HL-60/S4 treated with retinoic acid at 250 ng/mL for 4 days and 3 days (cell line): ENCODE data around the gene SMIM45.

Experiments used
- in situ Hi-C: fragments of 300-500 bp; cut with MboI; formaldehyde crosslinking; loops from 2 replicates; pipeline ENCODE4 v1.7.0; 2022; ENCODE audit warnings: low sequenced_read_pairs

Gene SMIM45

GRCh38 chr22:41915035-41915785 is 36.7 kb upstream of the SMIM45 start, which contains the start of gene SHISA8:
SHISA8 (minus strand) TSS chr22:41915074; CDS start chr22:41914667, 407 bp downstream.
- in situ Hi-C loops, result no loop called here

DNA sequence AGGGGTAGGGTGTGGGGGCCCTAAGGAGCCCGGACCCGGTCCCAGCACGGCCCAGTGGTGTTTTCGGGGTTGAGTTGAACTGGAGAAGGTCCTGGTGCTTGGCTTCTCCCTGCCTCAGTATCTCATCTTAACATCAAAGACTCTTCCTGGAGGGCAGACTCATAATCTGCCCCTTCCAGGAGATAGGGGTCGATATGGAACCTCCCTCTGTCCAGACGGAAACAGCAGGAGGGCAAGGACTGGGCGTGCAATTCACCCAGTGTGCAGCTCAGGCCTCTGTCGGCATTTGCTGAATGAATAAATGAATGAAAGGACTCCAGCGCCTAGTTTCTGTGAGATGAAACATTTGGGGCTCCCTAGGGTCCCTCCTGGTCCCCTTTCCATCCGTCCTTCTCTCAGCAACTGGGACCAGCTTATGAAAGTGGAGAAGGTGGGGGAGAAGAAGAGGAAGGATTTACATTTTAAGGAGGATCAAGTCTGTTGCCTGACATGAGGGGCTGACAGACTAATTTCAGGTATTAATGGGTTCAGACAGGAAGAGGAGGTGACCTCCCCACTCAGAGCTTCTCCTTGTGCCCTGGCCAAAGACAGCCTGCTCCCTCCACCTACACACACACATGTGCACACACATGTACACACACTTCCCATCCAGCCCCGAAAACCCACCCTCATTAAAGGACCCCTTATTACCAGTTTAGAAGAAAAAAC is 36.0 kb upstream of the SMIM45 start:
- in situ Hi-C loops, result no loop called here

DNA sequence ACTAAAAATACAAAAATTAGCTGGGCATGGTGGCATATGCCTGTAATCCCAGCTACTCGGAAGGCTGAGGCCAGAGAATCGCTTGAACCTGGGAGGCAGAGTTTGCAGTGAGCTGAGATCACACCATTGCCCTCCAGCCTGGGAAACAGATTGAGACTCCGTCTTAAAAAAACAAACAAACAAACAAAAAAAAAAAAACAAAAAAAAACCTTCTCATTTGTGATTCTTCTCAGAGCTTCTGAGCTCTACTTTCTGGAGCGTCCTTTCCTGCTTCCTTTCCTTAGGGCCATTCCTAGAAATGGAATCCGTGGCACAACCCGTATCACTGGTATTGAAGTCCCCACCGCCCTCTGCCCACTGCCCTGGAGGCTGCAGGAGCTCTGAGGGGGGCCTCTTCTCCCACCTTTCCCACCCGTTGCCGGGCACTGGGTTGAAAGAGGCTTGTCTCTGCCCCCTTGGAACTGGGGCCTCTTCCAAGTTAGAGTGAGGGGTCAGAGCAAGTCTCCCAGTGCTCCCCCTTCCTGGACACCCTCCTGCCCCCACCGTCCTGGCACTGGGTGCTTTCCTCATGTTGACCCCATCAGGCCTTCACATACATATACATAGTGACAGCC is 35.1 kb upstream of the SMIM45 start:
- in situ Hi-C loops, result no loop called here

GRCh38 chr22:41917375-41917902 is 34.5 kb upstream of the SMIM45 start:
- in situ Hi-C loops, result no loop called here

- in situ Hi-C loops, result no loop called here
These were observed 33.8 kb upstream of the SMIM45 start for GRCh38 chr22:41917903-41918791.

DNA sequence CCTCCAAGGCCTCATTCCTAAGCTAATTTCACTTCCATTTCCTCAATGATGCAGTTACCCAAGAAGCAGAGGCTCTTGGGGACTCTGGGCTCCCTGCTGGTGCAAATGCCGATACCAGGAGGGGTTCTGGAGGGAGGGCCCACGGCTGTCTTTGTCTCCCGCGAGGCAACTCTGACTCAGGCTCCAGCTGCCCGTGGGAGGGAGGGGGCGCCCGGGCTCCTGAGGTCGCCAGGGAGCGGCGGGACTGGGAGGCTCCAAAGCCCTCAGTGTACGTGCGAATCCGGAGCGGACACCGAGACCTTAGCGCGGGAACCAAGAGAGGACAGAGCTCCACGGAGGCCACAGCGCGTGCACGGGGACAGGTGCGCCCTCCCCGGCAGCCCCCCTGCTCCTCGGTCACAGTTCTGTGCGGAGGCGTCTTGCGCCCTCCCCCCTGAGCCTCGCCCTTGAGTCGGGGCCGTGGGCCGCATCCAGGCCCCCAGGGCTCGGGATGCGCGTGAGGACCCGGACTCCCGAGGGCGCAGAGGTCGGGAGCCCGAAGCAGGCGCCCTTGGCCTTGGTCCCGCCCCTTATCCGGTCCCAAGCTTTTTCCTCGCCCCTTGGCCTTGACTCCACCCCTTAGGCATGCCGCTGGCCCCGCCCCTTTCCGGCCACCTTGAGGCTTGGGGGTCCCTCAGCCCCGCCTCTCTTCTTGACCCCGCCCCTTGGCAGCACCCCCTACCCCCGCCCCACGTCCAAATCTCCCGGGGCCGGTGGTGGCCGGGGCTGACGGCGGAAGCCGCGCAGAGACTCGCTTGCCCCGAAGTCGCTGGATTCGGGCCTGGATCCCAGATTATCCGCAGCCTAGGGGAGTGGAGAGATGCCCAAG is 32.4 kb upstream of the SMIM45 start:
- in situ Hi-C loops, result no loop called here

- in situ Hi-C loops, result no loop called here
These were observed 31.5 kb upstream of the SMIM45 start for GRCh38 chr22:41920271-41920976.

- in situ Hi-C loops, result no loop called here
These were observed 29.6 kb upstream of the SMIM45 start for GRCh38 chr22:41922328-41922727.

GRCh38 chr22:41922940-41923594 is 28.9 kb upstream of the SMIM45 start:
- in situ Hi-C loops, result no loop called here

DNA sequence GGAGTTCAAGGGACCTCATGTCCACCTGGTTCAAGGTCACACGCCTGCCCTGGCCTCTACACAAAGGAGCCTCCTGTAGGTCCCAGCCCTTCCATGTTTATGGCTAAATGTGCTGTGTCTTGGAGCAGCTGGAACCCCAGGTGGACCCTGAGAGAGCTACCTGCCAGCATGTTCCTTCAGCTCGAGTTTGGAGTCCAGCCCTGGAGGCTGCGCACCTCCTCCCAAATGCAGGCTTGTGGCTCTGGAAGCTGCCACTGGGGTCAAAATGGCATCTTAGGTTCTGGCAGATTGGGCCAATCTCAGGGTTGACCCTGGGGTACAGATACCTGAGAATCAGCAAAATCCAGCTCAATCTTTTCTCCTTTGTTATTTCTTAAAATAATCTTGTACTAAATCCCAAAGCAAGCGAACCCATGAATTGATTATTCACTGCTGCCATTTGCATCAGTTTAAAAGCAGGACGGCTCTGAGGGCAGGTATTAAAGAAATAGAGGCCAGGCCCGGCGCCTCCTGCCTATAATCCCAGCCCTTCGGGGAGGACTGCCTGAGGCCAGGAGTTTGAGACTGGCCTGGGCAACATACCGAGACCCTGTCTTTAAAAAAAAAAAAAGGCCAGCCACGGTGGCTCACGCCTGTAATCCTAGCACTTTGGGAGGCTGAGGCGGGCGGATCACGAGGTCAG is 28.2 kb upstream of the SMIM45 start:
- in situ Hi-C loops, result no loop called here

GRCh38 chr22:41925783-41926460 is 26.0 kb upstream of the SMIM45 start:
- in situ Hi-C loops, result no loop called here

DNA sequence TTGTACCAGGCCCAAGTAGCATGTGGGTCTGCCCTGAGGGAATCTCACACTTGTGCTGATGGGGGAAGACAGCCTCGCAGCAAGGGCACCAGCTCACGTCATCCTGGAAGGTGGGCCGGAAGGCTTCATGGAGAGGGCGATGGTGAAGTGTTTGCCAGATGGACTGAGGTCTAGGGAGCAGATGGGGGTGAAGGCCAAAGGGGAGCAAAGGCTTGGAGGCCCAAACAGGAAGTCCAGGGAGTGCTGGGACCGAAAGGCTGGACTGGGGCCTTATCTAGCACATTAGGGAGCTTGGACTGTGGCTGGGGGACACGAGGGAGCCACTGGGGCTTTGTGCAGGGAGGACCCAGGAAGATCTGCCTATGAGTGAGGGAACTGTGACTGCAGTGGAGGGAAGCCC is 24.1 kb upstream of the SMIM45 start:
- in situ Hi-C loops, result no loop called here

DNA sequence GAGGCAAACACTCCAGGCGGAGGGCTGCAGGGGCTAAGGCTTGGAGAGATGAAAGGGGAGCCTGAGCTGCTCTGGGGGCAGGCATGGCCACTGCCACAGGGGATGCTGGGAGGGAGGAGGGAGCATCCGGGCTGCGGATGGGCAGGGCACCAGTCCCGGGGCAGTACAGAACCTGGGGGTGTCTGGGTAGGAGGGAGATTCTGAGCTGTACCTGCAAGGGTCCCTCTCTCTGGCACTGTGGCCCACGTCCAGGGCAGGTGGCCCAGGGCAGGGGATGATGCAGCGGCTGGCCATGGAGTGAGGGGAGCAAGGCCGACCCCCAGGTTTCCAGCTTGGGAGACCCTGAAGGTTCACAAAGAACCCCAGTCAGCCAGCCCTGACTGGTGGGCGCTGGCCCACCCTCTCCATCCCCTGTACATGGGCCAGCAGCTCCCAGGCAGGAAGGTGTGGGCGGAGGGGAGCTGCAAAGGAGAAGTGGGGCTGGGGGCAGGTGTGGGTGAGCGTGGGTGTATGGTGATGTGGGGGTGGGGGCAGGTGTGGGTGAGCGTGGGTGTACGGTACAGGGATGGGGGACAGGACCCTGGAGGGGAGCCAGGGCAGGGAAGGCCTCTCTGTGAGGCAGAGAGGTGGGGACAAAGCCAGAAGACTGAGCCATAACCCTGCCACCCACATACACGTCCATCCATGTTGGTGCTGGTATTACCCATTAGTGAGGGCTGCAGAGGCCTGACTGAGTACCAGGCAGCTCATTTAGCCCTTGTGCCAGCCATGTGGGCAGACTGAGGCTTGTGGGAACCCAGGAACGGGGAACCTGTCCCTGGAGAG is 23.1 kb upstream of the SMIM45 start:
- in situ Hi-C loops, result no loop called here

GRCh38 chr22:41929418-41929810 is 22.5 kb upstream of the SMIM45 start:
- in situ Hi-C loops, result no loop called here

DNA sequence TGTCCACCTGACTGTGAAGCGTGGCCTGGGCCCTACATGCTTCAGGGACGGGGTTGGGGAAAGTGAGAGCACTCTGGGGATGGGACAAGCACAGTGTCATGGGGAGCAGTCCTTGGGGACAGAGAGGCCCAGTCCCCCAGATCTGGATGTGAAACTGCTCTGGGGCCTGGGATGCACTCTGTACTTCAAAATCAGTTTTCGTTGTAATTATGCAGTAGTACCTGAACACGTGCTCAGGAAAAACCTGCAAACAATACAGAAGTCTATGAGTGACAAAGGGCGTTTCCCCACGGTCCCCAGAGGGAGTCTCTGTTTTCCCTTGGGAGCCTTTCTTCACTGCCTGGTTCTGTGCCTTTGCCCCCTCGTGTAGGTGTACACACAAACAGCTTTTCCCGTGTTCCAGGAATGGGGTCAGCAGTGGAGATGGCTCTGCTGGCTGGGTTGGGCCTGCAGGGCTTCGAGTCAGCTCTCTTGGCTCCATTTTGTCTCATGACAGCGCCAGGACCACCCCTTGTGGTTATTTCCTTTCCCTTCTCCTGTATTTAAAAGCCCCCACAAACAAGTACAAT is 20.2 kb upstream of the SMIM45 start:
- in situ Hi-C loops, result no loop called here

- in situ Hi-C loops, result no loop called here
These were observed 19.6 kb upstream of the SMIM45 start for GRCh38 chr22:41932353-41932752.
